HG03565 (cell line): ENCODE data around the gene FAM131C.
"Not testable (repeated sequence)": the region's sequence is repeated elsewhere in the genome, so short reads cannot be mapped to it uniquely, and the experiment has no call there.

Source experiments
- ATAC-seq: cut with Tn5 transposase; IDR thresholded peaks from one replicate; pipeline ENCODE4 v1.9.1; 2021; ENCODE audit warnings: mild to moderate bottlenecking, moderate library complexity; ENCODE audit not compliant: unreplicated experiment

Gene FAM131C

DNA sequence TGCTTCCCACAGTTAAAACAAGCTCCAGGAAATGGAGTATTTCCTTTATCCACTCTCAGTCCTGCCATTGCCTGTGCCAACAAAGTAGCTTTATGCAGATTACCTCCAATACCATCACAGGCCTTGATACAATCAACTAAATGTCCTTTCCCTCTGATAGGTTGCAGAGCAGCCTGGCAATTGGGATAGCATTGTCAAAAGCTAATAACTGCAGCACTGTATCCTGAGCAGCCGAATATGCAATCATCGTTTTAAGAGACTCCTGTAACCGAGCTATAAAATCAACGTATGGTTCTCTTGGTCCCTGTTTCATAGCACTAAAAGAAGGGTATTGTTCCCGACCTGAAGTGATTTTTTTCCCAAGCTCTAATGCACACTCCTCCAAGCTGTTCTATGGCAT, 33.6 kb upstream of the FAM131C start:
- not testable (repeated sequence) for ATAC-seq

DNA sequence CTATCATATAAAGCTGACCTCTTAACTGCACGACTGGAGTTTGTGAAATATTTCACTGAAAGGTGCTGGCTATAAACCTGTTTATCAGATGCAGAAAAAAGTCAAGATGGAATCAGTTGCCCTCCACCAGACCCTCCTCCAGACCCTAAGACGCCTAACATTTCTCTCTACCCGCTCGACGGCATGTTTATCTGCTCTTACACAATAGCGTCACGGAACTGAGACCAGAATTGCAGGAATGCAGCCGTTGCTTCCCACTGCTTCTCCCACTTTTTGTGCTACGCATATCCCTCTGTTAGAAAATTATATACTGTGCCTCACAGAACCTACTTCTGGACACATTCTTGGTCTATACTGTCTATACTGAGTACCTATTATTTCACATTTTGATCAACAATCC, 28.2 kb upstream of the FAM131C start:
- ATAC-seq, result no peak

DNA sequence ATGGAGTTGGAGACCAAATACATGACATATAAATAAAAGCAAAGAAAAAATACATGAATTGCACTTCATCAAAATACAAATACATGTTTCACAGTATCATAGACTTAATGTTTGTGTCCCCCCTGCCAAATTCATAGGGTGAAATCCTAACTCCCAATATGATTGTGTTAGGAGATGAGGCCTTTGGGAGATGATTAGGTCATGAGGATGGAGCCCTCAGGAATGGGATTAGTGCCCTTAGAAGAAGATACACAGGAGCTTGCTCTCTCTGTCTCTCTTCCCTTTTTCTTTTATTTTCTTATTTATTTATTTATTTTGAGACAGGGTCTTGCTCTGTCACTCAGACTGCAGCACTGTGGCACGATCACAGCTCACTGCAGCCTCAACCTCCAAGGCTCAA, 26.0 kb upstream of the FAM131C start:
- no peak for ATAC-seq

DNA sequence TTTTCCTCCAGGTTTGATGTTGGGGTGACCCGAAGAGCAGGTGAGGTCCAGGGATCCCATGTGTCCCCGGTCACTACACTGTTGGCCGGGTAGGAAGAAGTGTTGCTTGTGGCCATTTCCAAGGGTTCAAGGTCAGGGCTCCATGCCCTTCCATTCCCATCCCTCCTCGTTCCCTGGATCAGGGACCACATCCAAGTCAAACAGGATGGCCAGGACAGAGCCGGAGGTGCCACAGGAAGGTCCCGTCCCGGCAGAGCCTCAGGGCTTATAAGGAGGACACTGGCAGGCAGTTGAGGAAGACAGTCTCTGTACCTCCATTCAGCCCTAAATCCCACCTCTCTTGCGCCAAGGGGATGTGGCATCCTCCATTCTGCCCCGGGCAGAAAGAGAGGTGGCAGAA, 22.0 kb upstream of the FAM131C start:
- ATAC-seq, result no peak

GRCh38 chr1:16094453-16095158, 21.2 kb upstream of the FAM131C start:
- ATAC-seq, result no peak

DNA sequence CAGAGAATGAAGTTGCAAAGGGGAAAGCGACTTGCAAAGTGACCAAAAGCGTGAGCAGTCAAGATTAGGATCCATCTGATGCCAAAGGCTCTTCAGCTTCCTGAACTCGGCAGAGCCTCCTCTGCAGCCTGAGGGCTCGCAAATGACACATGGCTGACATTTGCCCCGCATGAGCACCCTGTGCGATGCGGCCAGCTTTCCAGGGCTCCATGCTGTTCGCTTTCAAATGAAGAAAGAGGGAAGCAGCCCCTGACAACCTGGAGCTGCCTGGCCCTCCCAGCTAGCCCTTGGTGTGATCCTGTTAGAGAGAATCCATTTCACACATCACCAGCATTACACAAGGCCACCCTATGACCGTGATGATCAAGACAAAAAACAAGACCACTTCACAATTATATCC, 20.2 kb upstream of the FAM131C start:
- ATAC-seq, result no peak

GRCh38 chr1:16092923-16093511, 19.6 kb upstream of the FAM131C start:
- ATAC-seq, result no peak

- ATAC-seq, result no peak
Observed at GRCh38 chr1:16092097-16092922, 18.9 kb upstream of the FAM131C start.

GRCh38 chr1:16091296-16091695, 17.8 kb upstream of the FAM131C start:
- no peak for ATAC-seq

DNA sequence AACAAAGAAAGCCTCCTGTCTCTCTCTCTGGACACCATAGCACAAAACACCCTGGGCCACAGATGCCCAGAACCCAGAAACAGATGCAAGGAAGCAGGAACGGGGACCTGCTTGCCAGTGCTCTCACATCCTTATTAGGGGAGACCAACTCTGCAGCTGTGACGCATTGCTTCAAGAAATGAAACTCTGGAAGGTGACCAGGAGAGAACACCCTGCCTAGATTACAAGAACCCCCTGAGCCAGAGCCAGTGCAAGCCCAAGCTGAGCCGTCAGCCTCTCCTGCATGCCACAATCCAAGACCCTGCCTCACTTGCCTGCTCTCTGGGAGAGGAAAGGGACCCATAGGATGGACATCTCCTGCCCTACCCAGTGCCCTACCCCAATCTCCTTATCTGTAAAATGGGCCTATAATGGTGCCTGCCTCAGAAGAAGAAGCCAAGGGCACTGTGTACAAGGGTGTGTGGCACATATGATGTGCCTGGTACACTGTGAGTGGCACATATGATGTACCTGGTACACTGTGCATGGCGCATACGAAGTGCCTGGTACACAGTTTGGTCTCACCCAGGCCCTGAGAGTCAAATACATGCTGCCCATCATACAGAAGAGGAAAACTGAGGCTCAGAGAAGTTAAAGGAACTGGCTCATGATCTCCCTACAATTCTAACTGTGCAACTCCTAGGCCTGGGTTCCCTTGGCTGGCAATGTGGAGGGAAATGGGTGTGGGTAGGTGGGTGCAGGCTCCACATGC, 16.8 kb upstream of the FAM131C start:
- no peak for ATAC-seq

GRCh38 chr1:16088996-16089395, 15.5 kb upstream of the FAM131C start:
- ATAC-seq, result no peak

DNA sequence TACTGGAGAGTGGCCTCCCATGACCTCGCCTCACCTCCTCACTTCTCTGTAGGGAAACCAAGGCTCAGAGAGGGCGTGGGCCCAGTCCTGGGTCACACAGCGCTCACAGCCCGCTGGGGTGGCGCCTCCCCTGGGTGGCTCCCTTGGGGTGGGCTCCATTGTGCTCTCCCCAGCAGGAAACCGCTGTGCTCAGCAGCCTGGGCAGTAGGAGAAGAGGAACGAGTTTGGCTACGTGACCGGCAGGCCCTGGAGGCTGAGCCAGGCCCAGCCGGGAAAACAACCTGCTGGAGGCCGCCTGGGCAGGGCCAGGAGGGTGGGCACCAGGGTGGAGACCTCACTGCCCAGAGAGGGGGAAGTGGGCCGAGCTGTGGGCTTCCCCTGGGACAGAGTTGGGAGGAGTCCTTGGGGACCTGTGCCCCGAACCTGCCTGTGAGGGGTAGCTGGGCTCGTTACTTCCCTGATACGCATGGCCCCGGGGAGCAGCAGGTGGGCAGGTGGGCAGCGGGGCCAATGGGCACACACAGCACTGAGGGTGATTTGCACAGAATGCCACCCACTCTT, 15.0 kb upstream of the FAM131C start:
- no peak for ATAC-seq

GRCh38 chr1:16087733-16088132, 14.3 kb upstream of the FAM131C start:
- ATAC-seq, result no peak

- no peak for ATAC-seq
Observed at GRCh38 chr1:16085522-16085921, 12.1 kb upstream of the FAM131C start.

DNA sequence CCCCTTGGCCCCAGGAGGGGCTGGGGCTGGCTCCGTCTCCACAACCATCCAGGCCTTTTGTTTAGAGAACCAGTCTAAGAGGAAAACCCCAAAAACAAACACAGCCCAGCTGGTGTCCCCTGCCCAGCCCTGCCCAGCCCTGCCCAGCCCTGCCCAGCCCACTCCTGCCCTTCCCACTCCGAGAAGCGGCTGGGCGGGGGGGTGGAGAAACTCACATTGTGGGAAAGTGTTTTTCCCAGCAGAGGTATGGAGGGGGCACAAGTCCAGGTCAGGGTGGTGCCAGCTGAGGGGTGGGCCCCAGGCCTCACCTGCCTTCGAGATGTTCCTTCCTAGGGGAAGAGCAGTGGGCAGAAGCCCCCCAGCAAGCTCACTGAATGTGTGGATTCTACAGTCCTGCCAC, 10.0 kb upstream of the FAM131C start:
- no peak for ATAC-seq

DNA sequence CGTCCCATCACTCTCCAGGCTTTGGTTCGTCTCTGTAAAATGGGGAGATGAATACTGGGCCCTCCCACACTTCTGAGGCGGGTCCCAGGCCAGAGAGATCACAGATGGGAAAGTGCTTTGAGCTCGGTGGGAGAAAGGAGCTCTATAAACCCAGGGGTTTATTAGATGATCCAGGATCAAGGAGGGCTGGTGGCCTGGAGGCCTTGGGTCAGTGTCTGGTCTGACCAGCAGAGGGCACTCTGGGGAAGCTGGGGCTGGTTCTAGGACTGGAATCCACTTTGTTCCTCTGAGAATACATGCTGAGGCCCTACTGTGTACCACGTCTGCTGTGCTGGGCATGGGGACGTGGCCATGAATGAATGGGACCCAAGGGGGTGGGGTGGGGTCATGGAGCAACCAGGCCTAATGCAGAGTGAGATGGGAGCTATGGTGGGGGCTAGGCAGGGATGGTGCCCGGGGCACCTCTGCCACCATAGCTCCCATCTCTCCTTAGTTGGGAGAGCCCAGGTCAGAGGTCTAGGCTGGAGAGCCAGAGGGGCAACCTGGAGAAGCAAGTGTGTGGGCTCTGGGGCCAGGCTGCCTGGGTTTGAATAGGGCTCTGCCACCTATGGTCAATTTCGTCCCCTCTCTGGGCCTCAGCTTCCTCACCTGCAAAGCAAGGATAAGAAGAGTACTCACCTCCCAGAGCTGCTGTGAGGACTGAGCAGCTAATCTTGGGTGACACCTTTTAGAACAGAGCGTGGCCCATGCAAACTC, 9.0 kb upstream of the FAM131C start:
- no peak for ATAC-seq

DNA sequence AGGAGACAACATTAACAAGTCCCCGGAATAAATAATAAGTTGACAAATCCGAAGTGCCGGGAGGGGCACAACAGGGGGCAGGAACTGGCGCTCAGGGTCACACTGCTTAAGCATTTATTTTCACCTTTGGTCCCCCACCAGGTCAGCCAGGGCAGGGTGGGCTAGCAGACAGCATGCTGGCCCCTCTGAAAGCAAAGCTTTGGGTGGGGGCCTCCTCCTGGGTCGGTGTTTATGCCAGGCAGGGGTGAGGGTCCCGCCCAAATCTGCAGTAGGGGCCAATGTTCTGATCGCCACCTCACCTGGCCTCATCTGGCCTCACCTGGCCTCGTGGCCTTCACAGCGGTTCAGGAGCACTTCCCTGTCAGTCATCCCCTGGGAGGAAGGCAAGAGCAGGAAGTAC, 8.2 kb upstream of the FAM131C start:
- no peak for ATAC-seq

GRCh38 chr1:16080422-16081150, 7.1 kb upstream of the FAM131C start:
- no peak for ATAC-seq

DNA sequence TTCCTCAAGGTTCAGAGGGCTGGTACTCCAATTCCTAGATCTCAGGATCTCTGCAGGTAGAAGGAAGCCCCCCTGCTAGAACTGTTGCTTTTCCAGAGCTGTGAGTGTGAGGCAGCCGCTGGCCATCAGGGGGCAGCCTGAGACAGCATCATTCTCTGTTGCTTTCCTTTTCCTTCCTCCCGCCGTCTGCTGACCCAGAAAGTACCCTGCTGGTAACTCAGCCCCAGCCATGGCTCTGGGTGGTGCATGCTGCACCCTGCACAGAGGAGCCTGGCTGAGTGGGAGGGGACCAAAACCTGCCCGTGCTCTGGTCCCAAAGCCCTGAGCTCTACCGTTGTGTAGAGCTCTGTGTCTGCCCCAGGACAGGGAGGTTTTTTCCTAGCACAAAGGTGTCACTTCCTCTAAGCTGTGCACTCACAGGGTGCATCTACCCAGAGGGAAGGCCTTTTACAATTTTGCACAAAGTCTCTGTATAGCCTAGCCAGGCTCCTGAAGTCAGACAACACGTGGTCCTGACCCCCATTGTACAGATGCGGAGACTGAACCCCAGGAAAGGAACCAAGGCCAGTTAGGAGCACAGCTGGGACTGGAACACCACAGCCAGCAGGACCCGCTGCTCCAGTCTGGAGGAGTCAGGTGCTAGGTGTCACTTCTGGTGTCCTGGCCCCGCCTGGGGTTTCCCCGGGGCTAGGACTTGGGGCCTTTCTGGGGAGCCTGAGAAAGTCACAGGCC, 5.6 kb upstream of the FAM131C start:
- no peak for ATAC-seq
